Fibroblast of the aortic adventitia (primary cell): Measurements from ENCODE around the gene DDIT4L. TPM values are rescaled to one million over a fixed set of nuclear protein-coding genes. Genes with fewer than 3 reads are reported as not detected.
A peak's percentile ranks its signal among the peaks of the same experiment; 100 is the strongest.

ENCODE experiments used
- DNase-seq: peaks from one replicate; pipeline ENCODE4 v3.0.0-alpha.2; 2010; ENCODE audit warnings: low read depth
- H3K4me3 ChIP-seq: 2 replicates; pipeline ENCODE4 v1.5.1; 2011; ENCODE audit warnings: low read depth, mild to moderate bottlenecking, control low read depth, low read length, moderate library complexity
- CTCF ChIP-seq: IDR thresholded peaks from 2 replicates; pipeline ENCODE4 v1.5.1; 2011; ENCODE audit warnings: mild to moderate bottlenecking, low read length, control low read depth, inconsistent platforms; ENCODE audit not compliant: insufficient read depth
- total RNA-seq: library from RNA; depleted of rRNA; stranded (reverse); fragments of >200 nt; gene quantifications from 2 replicates; pipeline ENCODE4 v1.2.3, GENCODE V29; 2012; ENCODE audit warnings: low replicate concordance

Gene DDIT4L
- total RNA-seq, 1 donor, result 17.7 TPM

DNA sequence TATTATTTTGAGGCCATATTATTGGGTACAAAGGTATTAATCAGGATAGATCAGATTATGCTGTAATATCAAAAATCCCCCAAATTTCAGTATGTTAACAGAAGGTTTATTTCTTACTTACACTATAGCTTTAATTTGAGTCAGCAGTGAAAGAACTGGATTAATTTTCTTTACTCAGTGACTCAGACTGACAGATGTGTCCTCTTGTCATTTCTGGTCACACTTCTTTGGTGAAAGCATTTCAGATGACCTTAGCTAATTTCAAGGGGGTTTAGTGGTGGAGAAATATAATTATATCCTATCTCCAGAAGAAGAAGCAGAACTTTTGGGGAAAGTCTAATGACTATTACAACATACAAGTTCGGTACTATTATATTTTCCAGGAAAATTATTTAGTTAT, 12.4 kb downstream of the DDIT4L start:
- DNase-seq, result no peak
- no peak overlapping the region for H3K4me3 ChIP-seq
- no peak for TF ChIP-seq CTCF

GRCh38 chr4:100177126-100177525, 13.1 kb downstream of the DDIT4L start:
- no peak overlapping the region for H3K4me3 ChIP-seq
- DNase-seq, result no peak
- TF ChIP-seq CTCF, result no peak

DNA sequence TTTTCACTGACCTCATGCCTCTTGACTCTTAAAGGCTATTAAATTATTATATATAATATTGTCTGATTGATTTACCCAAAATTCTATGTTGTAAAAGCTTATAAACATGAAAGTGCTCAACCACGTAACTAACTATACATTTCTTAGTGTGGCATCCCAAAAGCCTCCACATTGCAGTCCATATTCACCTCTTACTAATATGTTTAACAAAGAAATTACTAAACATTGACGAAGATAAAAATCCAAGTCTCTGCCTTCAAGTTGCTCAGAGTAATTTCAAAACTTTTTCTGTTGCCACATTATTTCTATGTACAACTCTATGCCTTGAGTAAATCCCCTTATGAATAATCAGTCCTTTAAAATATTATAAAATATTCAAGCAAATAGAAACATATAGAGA, 14.4 kb downstream of the DDIT4L start:
- H3K4me3 ChIP-seq, result no peak overlapping the region
- no peak for DNase-seq
- TF ChIP-seq CTCF, result no peak

- no peak for DNase-seq
- H3K4me3 ChIP-seq, result no peak overlapping the region
- no peak for TF ChIP-seq CTCF
Measured at GRCh38 chr4:100174985-100175383, 15.3 kb downstream of the DDIT4L start.

DNA sequence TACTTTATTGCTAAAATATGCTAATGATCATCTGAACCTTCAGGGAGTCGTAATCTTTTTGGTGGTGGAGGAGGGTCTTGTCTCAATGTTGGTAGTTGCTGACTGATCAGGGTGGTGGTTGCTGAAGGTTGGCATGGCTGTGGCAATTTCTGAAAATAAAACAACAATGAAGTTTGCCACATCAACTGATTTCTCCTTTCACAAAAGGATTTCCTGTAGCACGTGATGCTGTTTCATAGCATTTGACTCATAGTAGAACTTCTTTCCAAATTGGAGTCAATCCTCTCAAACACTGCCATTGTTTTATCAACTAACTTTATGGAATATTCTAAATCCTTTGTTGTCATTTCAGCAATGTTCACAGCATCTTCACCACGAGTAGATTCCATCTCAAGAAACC, 19.3 kb downstream of the DDIT4L start:
- no peak for TF ChIP-seq CTCF
- H3K4me3 ChIP-seq, result no peak overlapping the region
- DNase-seq, result peak; percentile 51

- TF ChIP-seq CTCF, result no peak
- H3K4me3 ChIP-seq, result no peak overlapping the region
- no peak for DNase-seq
Measured at GRCh38 chr4:100169491-100170485, 20.5 kb downstream of the DDIT4L start.
